ENCODE results near the gene TIAM1.

DNA sequence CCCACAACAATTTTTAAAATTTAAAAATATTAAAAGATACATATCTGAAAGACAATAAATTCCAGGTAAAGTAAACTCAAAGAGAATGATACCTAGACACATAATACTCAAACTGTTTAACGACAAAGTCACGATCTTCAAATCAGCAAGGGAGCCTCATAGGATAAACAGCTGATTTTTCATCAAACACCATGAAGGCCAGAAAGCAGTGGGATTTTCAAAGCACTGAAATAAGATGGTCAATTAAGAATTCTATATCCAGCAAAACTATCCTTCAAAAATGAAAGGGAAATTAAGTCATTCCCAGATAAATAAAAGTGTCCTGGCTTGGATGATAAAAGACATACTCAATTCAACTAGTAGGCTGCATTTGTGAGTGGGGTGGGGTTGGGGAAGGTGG is 100.5 kb downstream of the TIAM1 start:
- TF ChIP-seq, protein P1, sequence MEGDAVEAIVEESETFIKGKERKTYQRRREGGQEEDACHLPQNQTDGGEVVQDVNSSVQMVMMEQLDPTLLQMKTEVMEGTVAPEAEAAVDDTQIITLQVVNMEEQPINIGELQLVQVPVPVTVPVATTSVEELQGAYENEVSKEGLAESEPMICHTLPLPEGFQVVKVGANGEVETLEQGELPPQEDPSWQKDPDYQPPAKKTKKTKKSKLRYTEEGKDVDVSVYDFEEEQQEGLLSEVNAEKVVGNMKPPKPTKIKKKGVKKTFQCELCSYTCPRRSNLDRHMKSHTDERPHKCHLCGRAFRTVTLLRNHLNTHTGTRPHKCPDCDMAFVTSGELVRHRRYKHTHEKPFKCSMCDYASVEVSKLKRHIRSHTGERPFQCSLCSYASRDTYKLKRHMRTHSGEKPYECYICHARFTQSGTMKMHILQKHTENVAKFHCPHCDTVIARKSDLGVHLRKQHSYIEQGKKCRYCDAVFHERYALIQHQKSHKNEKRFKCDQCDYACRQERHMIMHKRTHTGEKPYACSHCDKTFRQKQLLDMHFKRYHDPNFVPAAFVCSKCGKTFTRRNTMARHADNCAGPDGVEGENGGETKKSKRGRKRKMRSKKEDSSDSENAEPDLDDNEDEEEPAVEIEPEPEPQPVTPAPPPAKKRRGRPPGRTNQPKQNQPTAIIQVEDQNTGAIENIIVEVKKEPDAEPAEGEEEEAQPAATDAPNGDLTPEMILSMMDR (conservative IDR thresholded peaks at IDR 0.05): no peak
- no peak for TF ChIP-seq ZFX (IDR thresholded peaks at IDR 0.05)
